ENCODE data around the gene ERCC5.

The ERCC5 gene

GRCh38 chr13:102846261-102847015, 606 bp downstream of the ERCC5 start:
- peak; percentile 69 for DNase-seq

DNA sequence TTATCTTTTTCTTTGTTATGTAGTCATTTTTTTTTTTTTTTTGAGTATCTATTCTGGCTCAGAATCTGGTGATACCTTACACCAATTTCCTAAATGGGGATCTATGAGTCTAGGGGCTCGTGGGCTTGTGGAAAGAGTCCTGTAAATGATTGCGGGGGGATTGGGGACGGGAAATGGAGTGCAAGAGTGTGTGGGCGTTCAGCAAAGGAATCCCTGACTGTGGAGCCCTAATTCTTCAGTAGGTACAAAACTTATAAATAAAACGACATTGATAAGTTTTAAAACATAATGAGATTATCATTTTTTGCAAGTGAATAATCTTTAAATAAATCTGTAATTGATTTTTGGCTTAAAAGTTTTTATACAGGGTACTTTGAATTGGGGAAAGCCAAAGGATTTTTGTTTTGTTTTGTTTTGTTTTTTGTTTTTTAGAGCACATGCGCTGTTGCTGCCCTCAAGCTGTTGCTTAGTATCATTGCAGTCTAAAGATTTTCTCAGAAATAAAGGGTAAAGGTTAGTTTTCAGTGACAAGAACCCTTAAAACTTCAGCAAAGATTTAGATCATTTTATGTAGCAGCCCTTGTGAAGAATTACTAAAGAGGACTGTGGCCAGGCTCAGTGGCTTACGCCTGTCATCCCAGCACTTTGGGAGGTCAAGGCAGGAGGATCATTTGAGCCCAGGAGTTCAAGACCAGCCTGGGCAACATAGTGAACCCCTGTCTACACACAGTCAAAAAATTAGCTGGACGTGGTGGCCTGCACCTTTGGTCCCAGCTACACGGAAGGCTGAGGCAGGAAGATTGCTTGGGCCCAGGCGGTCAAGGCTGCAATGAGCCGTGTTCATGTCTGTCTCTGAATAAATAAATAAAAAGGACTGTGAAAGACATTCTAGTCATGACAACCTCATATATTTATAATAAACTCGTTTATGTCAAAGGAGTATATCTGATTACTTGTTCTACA, 1.7 kb downstream of the ERCC5 start:
- DNase-seq: peak; percentile 62

GRCh38 chr13:102848956-102849355, 3.1 kb downstream of the ERCC5 start:
- DNase-seq: no peak

- DNase-seq: no peak
Observed at GRCh38 chr13:102852556-102852955, 6.7 kb downstream of the ERCC5 start.

DNA sequence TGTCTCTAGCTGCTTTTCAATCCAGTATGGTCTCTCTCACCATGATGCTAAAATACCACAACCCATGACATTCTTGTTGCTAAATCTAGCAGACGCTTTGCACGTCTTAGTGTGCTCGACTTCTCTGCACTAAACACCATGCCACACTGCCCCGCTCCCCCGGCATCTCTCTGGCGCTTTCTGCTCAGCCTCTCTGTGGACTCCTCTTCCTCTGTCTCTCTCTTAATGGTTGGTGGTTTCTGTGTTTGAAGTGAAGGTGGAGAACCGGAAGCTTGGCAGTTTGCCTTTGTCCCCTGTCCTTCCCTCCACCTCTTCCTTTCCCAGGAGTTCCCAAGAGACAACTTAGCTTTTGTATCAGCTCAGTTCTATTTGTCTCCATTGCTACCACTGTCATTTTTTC, 8.8 kb downstream of the ERCC5 start:
- no peak for DNase-seq

DNA sequence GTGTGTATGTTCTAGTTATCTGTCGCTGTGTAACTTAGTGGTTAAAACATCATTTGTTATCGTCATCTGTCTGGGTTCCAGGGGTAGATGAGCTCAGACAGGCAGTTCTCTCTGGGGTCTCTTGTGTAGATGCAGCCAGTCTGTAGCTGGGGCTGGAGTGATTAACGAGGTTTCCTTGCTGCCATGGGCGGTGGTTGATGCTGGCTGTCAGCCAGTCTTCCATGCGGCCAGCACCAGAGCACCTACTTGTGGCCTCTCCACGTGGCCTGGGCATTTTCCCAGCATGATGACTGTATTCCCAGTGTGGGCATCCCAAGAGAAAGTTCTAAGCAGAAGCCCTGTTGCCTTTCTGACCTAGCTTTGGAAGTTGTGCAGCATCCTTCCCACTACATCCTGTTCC, 10.7 kb downstream of the ERCC5 start:
- DNase-seq: peak; percentile 64

- DNase-seq: no peak
Observed at GRCh38 chr13:102862624-102863210, 16.9 kb downstream of the ERCC5 start.

- DNase-seq: no peak
Observed at GRCh38 chr13:102863590-102863989, 17.8 kb downstream of the ERCC5 start.

DNA sequence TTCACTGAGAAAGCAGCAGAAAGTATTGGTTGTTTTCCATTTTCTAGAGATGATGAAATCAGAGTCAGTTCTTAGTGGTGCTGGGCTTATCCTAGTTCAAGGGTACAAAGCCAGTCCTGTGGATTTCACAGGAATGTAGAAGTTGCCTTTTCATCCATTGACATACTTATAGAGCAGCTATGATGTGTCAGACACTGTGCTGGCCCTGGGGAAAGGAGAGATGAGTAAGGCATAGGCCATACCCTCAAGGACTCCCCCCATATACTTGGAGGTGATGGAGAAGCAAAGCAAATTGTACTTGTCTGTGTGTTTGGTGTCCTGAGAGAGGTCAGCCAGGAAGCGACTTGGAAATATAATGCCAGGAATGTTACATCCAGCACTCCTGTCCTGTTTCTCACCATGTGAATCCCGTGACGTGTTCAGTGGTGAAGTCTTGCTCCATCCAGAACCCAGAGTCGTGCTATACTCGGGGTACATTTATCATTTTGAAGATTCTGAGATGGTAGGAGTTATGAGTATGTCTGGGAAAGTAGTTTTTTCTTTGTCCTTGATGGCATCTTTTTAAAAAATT, 22.6 kb downstream of the ERCC5 start:
- DNase-seq: no peak

GRCh38 chr13:102869948-102870676, 24.3 kb downstream of the ERCC5 start:
- DNase-seq: no peak

DNA sequence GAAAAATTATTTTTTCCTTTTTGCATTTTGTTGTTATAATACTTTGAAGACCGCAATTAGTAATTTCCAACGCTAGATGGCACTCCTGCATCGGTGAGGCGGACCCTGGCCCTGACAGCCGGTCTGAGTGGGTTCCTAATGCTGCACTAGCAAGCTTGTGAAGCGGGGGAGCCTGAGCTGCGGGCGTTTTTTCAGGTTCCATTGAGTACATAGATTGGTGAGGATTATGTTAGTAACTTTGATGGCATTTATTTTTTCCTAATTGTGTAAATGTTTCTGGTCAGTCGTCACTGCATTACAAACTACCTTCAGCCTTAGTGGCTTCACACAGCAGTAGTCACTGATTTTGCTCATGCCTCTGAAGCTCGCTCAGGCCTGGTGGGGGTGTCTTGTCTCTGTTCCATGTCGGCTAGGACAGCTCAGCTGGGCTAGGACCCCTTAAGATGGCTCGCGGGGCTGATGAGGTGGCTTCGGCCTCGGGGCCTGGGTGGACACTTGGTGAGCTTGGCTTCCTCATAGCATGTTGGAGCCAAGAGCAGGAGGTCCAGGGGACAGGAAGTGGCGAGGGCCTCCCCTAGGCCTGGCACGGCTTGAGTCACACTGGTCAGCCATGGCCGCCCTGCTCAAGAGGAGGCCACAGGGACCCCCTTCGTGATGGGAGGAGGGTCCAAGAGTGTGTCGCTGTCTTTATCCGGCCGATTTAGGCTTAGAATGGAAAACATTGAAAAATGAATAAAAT, 25.0 kb downstream of the ERCC5 start:
- DNase-seq: peak; percentile 66

- no peak for DNase-seq
Observed at GRCh38 chr13:102872131-102872530, 26.3 kb downstream of the ERCC5 start.

GRCh38 chr13:102872531-102872930, 26.7 kb downstream of the ERCC5 start:
- no peak for DNase-seq

- no peak for DNase-seq
Observed at GRCh38 chr13:102873653-102874052, 27.8 kb downstream of the ERCC5 start.

DNA sequence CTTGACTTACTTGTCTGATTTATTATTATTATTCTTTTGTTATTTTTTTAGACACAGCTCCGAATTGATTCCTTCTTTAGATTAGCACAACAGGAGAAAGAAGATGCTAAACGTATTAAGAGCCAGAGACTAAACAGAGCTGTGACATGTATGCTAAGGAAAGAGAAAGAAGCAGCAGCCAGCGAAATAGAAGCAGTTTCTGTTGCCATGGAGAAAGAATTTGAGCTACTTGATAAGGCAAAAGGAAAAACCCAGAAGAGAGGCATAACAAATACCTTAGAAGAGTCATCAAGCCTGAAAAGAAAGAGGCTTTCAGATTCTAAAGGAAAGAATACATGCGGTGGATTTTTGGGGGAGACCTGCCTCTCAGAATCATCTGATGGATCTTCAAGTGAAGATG, 29.4 kb downstream of the ERCC5 start:
- no peak for DNase-seq

GRCh38 chr13:102877303-102877702, 31.5 kb downstream of the ERCC5 start:
- DNase-seq: no peak

GRCh38 chr13:102878481-102878880, 32.6 kb downstream of the ERCC5 start:
- DNase-seq: no peak

GRCh38 chr13:102879793-102880499, 34.1 kb downstream of the ERCC5 start:
- no peak for DNase-seq

GRCh38 chr13:102881819-102882686, 36.2 kb downstream of the ERCC5 start:
- DNase-seq: no peak

DNA sequence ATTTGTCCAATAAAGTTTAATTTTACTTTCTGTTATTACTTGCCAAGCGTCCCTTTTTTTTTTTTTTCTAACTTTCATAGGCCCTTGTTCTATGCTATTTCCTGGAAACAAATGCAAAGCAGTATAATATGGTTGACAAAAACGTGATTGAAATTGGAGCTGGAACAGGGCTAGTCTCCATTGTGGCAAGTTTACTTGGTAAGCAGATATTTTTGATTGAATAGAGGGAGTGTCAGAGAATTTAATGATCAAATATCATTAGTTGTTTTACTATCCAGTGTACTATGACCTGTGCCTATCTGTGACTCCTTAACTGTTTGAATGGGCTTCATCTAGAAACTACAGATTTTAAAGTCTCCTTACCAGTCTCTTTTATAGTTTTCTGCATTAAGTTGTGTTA, 46.7 kb downstream of the ERCC5 start:
- no peak for DNase-seq
